GM12892 (cell line): ENCODE results near the gene KIR2DL4.
"Not testable (repeated sequence)": the region's sequence is repeated elsewhere in the genome, so short reads cannot be mapped to it uniquely, and the experiment has no call there.

Source experiments
- POLR2AphosphoS5 ChIP-seq: IDR thresholded peaks from 2 replicates; pipeline ENCODE4 v1.6.1; 2011; ENCODE audit warnings: low read depth, low read length, control low read depth
- TAF1 ChIP-seq: IDR thresholded peaks from 2 replicates; pipeline ENCODE4 v1.6.1; 2011; ENCODE audit warnings: low read depth, mild to moderate bottlenecking, control low read depth, low read length, borderline replicate concordance

- not testable (repeated sequence) for TF ChIP-seq POLR2AphosphoS5, TAF1
Observed at GRCh38 chr19:54863459-54863858, 60.0 kb downstream of the KIR2DL4 start.
